SK-N-SH (cell line): Measurements from ENCODE around the gene PPP1R17. TPM values are rescaled to one million over a fixed set of nuclear protein-coding genes. Genes with fewer than 3 reads are reported as not detected.

ENCODE experiments used
- CTCF ChIA-PET: fragments of 300-600, 350-600 bp; formaldehyde crosslinking; extraction: SDS; loops from one replicate; lab custom pipeline; 2021; lab: Yijun Ruan, JAX
- POLR2A ChIA-PET: fragments of 350-600 bp; sonication (Branson Sonifier 250); formaldehyde crosslinking; extraction: SDS; loops from one replicate; lab custom pipeline; 2020; ENCODE audit warnings: antibody characterized with exemption, inconsistent platforms; lab: Yijun Ruan, JAX
- DNase-seq: peaks from one replicate; pipeline ENCODE4 v3.0.0; 2012
- H2AFZ ChIP-seq: fragments of 200-600 bp; sonication (generic); 2 replicates; pipeline ENCODE4 v1.8.1; 2016; ENCODE audit warnings: antibody characterized with exemption, mild to moderate bottlenecking, low read depth
- H3F3A ChIP-seq: fragments of 200-600 bp; sonication (generic); replicated peaks from 2 replicates; pipeline ENCODE3; 2016; ENCODE audit warnings: antibody characterized with exemption, mild to moderate bottlenecking; ENCODE audit not compliant: insufficient read depth
- H3K27ac ChIP-seq, 2 experiments: fragments of 200-500 bp in 1 of 2; fragments of 200-600 bp in 1 of 2; sonication (Bioruptor generic) in 1 of 2; sonication (generic), shearing (Covaris generic) in 1 of 2; 2 replicates each; pipeline versions ENCODE4 v1.5.1 to v1.6.1; 2014 to 2016; ENCODE audit warnings: low read depth in 2 of 2, inconsistent platforms in 1 of 2, low read length in 1 of 2, mild to moderate bottlenecking in 1 of 2, mixed read lengths in 1 of 2
- H3K27me3 ChIP-seq: fragments of 200-600 bp; sonication (generic), shearing (Covaris generic); 2 replicates; pipeline ENCODE4 v1.6.1; 2016; ENCODE audit warnings: mixed run types; ENCODE audit not compliant: insufficient read depth
- H3K36me3 ChIP-seq, 2 experiments: fragments of 200-500 bp in 1 of 2; fragments of 200-600 bp in 1 of 2; sonication (Bioruptor generic) in 1 of 2; sonication (generic) in 1 of 2; replicated peaks in 1 of 2; 2 replicates each; pipeline versions ENCODE3 to v1.5.1; 2014 to 2016; ENCODE audit warnings: low read length in 1 of 2, mild to moderate bottlenecking in 1 of 2; ENCODE audit not compliant: insufficient read depth in 2 of 2, control insufficient read depth in 1 of 2
- H3K4me1 ChIP-seq, 2 experiments: fragments of 200-500 bp in 1 of 2; fragments of 200-600 bp in 1 of 2; sonication (Bioruptor generic) in 1 of 2; sonication (generic), shearing (Covaris generic) in 1 of 2; 2 replicates each; pipeline versions ENCODE4 v1.5.1 to v1.6.1; 2014 to 2016; ENCODE audit warnings: low read depth in 1 of 2, low read length in 1 of 2, mixed run types in 1 of 2; ENCODE audit not compliant: insufficient read depth in 2 of 2, control insufficient read depth in 1 of 2
- H3K4me2 ChIP-seq: fragments of 200-600 bp; sonication (generic), shearing (Covaris generic); 2 replicates; pipeline ENCODE4 v1.6.1; 2017; ENCODE audit warnings: mixed run types
- H3K4me3 ChIP-seq, 2 experiments: fragments of 200-500 bp in 1 of 2; fragments of 200-600 bp in 1 of 2; sonication (Bioruptor generic) in 1 of 2; sonication (generic), shearing (Covaris generic) in 1 of 2; 2 replicates each; pipeline versions ENCODE4 v1.5.1 to v1.8.1; 2014 to 2016; ENCODE audit warnings: low read depth in 2 of 2, inconsistent platforms in 1 of 2, low read length in 1 of 2, mild to moderate bottlenecking in 1 of 2, mixed read lengths in 1 of 2, moderate library complexity in 1 of 2
- H3K79me2 ChIP-seq: fragments of 200-600 bp; sonication (generic); 2 replicates; pipeline ENCODE4 v1.8.1; 2017; ENCODE audit warnings: mild to moderate bottlenecking; ENCODE audit not compliant: insufficient read depth
- H3K9ac ChIP-seq: fragments of 200-600 bp; sonication (generic); 2 replicates; pipeline ENCODE4 v1.6.1; 2017; ENCODE audit warnings: mixed run types
- H3K9me2 ChIP-seq: fragments of 200-600 bp; sonication (generic); 2 replicates; pipeline ENCODE4 v1.6.1; 2017; ENCODE audit warnings: mixed run types
- H3K9me3 ChIP-seq: fragments of 200-600 bp; sonication (generic); 2 replicates; pipeline ENCODE4 v1.6.1; 2017; ENCODE audit warnings: mixed run types, mild to moderate bottlenecking, moderate library complexity
- H4K20me1 ChIP-seq: fragments of 200-600 bp; sonication (generic); 2 replicates; pipeline ENCODE4 v1.6.1; 2017; ENCODE audit warnings: mild to moderate bottlenecking, mixed run types; ENCODE audit not compliant: insufficient read depth
- CHD2 ChIP-seq: fragments of 150-350 bp; IDR thresholded peaks from 2 replicates; pipeline ENCODE4 v1.6.1; 2018; ENCODE audit warnings: low read length; ENCODE audit not compliant: partially characterized antibody
- ELF1 ChIP-seq: IDR thresholded peaks from 2 replicates; pipeline ENCODE4 v1.4.0; 2012
- EP300 ChIP-seq, 2 experiments: IDR thresholded peaks; 2 replicates each; pipeline versions ENCODE4 v1.4.0 to v1.6.1; 2012; ENCODE audit warnings: borderline replicate concordance in 1 of 2, low read depth in 1 of 2, low read length in 1 of 2
- EZH2phosphoT487 ChIP-seq: fragments of 200-600 bp; sonication (generic); IDR thresholded peaks from 2 replicates; pipeline ENCODE4 v1.6.1; 2017; ENCODE audit warnings: low read depth, mixed run types, mild to moderate bottlenecking, antibody characterized with exemption, moderate library complexity, borderline replicate concordance
- FOXM1 ChIP-seq: IDR thresholded peaks from 2 replicates; pipeline ENCODE4 v1.4.0; 2012; ENCODE audit warnings: low read depth, mild to moderate bottlenecking
- GABPA ChIP-seq: IDR thresholded peaks from 2 replicates; pipeline ENCODE4 v1.4.0; 2012; ENCODE audit warnings: low read depth, mild to moderate bottlenecking
- GATA2 ChIP-seq: sonication (generic); formaldehyde crosslinking; IDR thresholded peaks from 2 replicates; pipeline ENCODE4 v1.5.0; 2020; ENCODE audit warnings: mild to moderate bottlenecking, missing genetic modification reagents
- IRF3 ChIP-seq: fragments of 150-350 bp; IDR thresholded peaks from 2 replicates; pipeline ENCODE4 v1.6.1; 2016; ENCODE audit warnings: mild to moderate bottlenecking, low read depth, low read length
- MXI1 ChIP-seq: IDR thresholded peaks from 2 replicates; pipeline ENCODE4 v1.6.1; 2012; ENCODE audit warnings: mild to moderate bottlenecking, low read depth, low read length, improper control_type of control experiment
- NFIC ChIP-seq: IDR thresholded peaks from 2 replicates; pipeline ENCODE4 v1.4.0; 2012; ENCODE audit warnings: borderline replicate concordance
- RAD21 ChIP-seq: IDR thresholded peaks from 2 replicates; pipeline ENCODE4 v1.6.1; 2012; ENCODE audit warnings: mild to moderate bottlenecking, low read length
- RXRA ChIP-seq: IDR thresholded peaks from 2 replicates; pipeline ENCODE4 v1.4.0; 2012; ENCODE audit warnings: low read depth, mild to moderate bottlenecking, borderline replicate concordance
- SIN3A ChIP-seq: IDR thresholded peaks from 2 replicates; pipeline ENCODE4 v1.6.1; 2012; ENCODE audit warnings: low read depth, mild to moderate bottlenecking, low read length, moderate library complexity, borderline replicate concordance
- TAF1 ChIP-seq: IDR thresholded peaks from 2 replicates; pipeline ENCODE4 v1.6.1; 2012; ENCODE audit warnings: low read depth, mild to moderate bottlenecking, low read length, moderate library complexity, borderline replicate concordance
- TCF12 ChIP-seq: IDR thresholded peaks from 2 replicates; pipeline ENCODE4 v1.4.0; 2012
- YY1 ChIP-seq: IDR thresholded peaks from 2 replicates; pipeline ENCODE4 v1.4.0; 2012; ENCODE audit warnings: low read depth, mild to moderate bottlenecking
- WGBS: methylation state at CpG from one replicate; pipeline ENCODE4 v1.1.6; 2017; ENCODE audit warnings: low lambda C conversion rate; 5-methylcytosine and 5-hydroxymethylcytosine counted together
- polyA plus RNA-seq, 3 experiments: library from polyadenylated mRNA; depleted of rRNA; stranded (reverse); fragments of >200 nt; gene quantifications; 2 replicates each; pipeline ENCODE4 v1.2.3, GENCODE V29; 2012
- TF ChIP-seq, protein P1 (sequence below): fragments of 200-600 bp; sonication (generic); IDR thresholded peaks from 2 replicates; pipeline ENCODE4 v1.6.1; 2017; ENCODE audit warnings: antibody characterized with exemption, mild to moderate bottlenecking, moderate library complexity
- TF ChIP-seq, protein P2 (sequence below): IDR thresholded peaks from 2 replicates; pipeline ENCODE4 v1.6.1; 2012; ENCODE audit warnings: mild to moderate bottlenecking, low read depth, low read length, moderate library complexity
- TF ChIP-seq, protein P3 (sequence below): IDR thresholded peaks from 2 replicates; pipeline ENCODE4 v1.4.0; 2012; ENCODE audit warnings: low read depth, borderline replicate concordance

Gene PPP1R17
- polyA plus RNA-seq, 1 of the 3 experiments (the other 2 are of a cell fraction) = not detected

DNA sequence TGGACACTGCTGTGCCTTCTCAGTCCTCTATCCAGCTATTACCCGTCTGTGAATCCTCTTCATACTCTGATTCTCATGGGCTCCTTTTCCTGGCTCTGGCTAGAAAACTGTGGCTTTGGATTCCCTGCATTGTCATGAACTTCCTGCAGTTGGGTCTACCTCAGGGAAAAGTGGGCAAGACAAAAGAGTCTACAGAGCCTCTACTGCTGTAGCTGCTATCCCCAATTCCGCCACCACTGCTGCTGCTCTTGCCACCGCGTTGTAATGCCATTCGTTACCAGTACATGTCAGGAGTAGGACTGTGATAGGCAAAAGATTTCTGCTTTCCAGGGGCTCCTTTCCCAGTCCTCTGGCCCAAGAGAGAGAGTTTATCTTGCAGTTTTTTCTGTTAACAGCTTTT, 23.9 kb upstream of the PPP1R17 start:
- TF ChIP-seq EP300 (IDR thresholded peaks at IDR 0.05; ENCODE audit: borderline replicate concordance in 1 of 2, low read depth in 1 of 2, low read length in 1 of 2) (no peak), YY1 (no peak), GATA2 (CRISPR knock-in tag) (no peak), FOXM1 (no peak), GABPA (no peak), MXI1 (no peak), EZH2phosphoT487 (no peak), ELF1 (no peak), CHD2 (no peak), IRF3 (no peak), RXRA (no peak), TAF1 (no peak), NFIC (no peak), TCF12 (no peak), SIN3A (no peak), RAD21 (no peak)
- TF ChIP-seq, protein P1, sequence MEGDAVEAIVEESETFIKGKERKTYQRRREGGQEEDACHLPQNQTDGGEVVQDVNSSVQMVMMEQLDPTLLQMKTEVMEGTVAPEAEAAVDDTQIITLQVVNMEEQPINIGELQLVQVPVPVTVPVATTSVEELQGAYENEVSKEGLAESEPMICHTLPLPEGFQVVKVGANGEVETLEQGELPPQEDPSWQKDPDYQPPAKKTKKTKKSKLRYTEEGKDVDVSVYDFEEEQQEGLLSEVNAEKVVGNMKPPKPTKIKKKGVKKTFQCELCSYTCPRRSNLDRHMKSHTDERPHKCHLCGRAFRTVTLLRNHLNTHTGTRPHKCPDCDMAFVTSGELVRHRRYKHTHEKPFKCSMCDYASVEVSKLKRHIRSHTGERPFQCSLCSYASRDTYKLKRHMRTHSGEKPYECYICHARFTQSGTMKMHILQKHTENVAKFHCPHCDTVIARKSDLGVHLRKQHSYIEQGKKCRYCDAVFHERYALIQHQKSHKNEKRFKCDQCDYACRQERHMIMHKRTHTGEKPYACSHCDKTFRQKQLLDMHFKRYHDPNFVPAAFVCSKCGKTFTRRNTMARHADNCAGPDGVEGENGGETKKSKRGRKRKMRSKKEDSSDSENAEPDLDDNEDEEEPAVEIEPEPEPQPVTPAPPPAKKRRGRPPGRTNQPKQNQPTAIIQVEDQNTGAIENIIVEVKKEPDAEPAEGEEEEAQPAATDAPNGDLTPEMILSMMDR = no peak; the same call in 1 of the 2 replicates
- TF ChIP-seq, protein P2, sequence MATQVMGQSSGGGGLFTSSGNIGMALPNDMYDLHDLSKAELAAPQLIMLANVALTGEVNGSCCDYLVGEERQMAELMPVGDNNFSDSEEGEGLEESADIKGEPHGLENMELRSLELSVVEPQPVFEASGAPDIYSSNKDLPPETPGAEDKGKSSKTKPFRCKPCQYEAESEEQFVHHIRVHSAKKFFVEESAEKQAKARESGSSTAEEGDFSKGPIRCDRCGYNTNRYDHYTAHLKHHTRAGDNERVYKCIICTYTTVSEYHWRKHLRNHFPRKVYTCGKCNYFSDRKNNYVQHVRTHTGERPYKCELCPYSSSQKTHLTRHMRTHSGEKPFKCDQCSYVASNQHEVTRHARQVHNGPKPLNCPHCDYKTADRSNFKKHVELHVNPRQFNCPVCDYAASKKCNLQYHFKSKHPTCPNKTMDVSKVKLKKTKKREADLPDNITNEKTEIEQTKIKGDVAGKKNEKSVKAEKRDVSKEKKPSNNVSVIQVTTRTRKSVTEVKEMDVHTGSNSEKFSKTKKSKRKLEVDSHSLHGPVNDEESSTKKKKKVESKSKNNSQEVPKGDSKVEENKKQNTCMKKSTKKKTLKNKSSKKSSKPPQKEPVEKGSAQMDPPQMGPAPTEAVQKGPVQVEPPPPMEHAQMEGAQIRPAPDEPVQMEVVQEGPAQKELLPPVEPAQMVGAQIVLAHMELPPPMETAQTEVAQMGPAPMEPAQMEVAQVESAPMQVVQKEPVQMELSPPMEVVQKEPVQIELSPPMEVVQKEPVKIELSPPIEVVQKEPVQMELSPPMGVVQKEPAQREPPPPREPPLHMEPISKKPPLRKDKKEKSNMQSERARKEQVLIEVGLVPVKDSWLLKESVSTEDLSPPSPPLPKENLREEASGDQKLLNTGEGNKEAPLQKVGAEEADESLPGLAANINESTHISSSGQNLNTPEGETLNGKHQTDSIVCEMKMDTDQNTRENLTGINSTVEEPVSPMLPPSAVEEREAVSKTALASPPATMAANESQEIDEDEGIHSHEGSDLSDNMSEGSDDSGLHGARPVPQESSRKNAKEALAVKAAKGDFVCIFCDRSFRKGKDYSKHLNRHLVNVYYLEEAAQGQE = no peak
- TF ChIP-seq, protein P3, sequence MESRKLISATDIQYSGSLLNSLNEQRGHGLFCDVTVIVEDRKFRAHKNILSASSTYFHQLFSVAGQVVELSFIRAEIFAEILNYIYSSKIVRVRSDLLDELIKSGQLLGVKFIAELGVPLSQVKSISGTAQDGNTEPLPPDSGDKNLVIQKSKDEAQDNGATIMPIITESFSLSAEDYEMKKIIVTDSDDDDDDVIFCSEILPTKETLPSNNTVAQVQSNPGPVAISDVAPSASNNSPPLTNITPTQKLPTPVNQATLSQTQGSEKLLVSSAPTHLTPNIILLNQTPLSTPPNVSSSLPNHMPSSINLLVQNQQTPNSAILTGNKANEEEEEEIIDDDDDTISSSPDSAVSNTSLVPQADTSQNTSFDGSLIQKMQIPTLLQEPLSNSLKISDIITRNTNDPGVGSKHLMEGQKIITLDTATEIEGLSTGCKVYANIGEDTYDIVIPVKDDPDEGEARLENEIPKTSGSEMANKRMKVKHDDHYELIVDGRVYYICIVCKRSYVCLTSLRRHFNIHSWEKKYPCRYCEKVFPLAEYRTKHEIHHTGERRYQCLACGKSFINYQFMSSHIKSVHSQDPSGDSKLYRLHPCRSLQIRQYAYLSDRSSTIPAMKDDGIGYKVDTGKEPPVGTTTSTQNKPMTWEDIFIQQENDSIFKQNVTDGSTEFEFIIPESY = no peak
- POLR2A ChIA-PET = no interaction called here
- H3K9me2 ChIP-seq = no peaks in the 10 kb centered on the region
- no peak overlapping the region for H3K4me2 ChIP-seq
- H2AFZ ChIP-seq = no peak overlapping the region
- H3K4me3 ChIP-seq = no peak overlapping the region
- CTCF ChIA-PET = interaction anchor here (1.3 kb wide), 1 partner anchor 18 kb away, joined by 3 read pairs; no protein-coding TSS in a partner anchor
- no peak overlapping the region for H3K9ac ChIP-seq
- H3K27ac ChIP-seq = no peak overlapping the region
- no peaks in the 10 kb centered on the region for H3K79me2 ChIP-seq
- H3K9me3 ChIP-seq = no peaks in the 10 kb centered on the region
- WGBS = 21% methylated on average over 5 of the region's 5 CpGs
- H3K27me3 ChIP-seq = peaks cover 8% of the 10 kb centered on the region
- no peaks in the 10 kb centered on the region for H3K4me1 ChIP-seq
- no peaks in the 10 kb centered on the region for H4K20me1 ChIP-seq
- no peak for DNase-seq
- H3F3A ChIP-seq = no peaks in the 10 kb centered on the region
- no peaks in the 10 kb centered on the region for H3K36me3 ChIP-seq
